ENCODE results near the gene HNF1A. TPM values are rescaled to one million over a fixed set of nuclear protein-coding genes. Genes with fewer than 3 reads are reported as not detected.
A peak's percentile ranks its signal among the peaks of the same experiment; 100 is the strongest.

Gene HNF1A
- total and polyA plus RNA-seq, 9 of the 15 experiments (the other 6 are each of a cell fraction or from before 2014, with no cell fraction given): not detected

GRCh38 chr12:121017966-121018491, 39.7 kb downstream of the HNF1A start (continued):
- TF ChIP-seq PREB (CRISPR knock-in tag; IDR thresholded peaks at IDR 0.05) (no peak), RCOR1 (IDR thresholded peaks at IDR 0.05; ENCODE audit: borderline replicate concordance in 1 of 2, low read depth in 2 of 2, low read length in 2 of 2) (no peak), POLR2AphosphoS2 (IDR thresholded peaks at IDR 0.05; ENCODE audit: low read length) (no peak), FOXK2 (conservative IDR thresholded peaks at IDR 0.05 in 1 of 2, IDR thresholded peaks at IDR 0.05 in 1 of 2; ENCODE audit: low read depth in 2 of 2) (peak; percentile 74 to 86), ZNF655 (CRISPR knock-in tag; IDR thresholded peaks at IDR 0.05) (no peak), EP400 (IDR thresholded peaks at IDR 0.05) (peak; percentile 49), HBP1 (CRISPR knock-in tag; IDR thresholded peaks at IDR 0.05) (peak; percentile 86; the same call in 1 of the 2 replicates), PBX2 (CRISPR knock-in tag; IDR thresholded peaks at IDR 0.05; ENCODE audit: low read depth) (no peak), PBX2 (tag; conservative IDR thresholded peaks at IDR 0.05; ENCODE audit: low read depth) (peak; percentile 74), PCBP2 (IDR thresholded peaks at IDR 0.05; ENCODE audit: low read depth, low read length, poor library complexity, severe bottlenecking) (no peak), ZNF316 (IDR thresholded peaks at IDR 0.05) (peak; percentile 25; the same call in 1 of the 2 replicates), SREBF1 (IDR thresholded peaks at IDR 0.05; ENCODE audit: borderline replicate concordance, low read depth, low read length) (no peak), NR2C1 (IDR thresholded peaks at IDR 0.05) (no peak), NR2C1 (tag; IDR thresholded peaks at IDR 0.05) (peak; percentile 95), MTA1 (IDR thresholded peaks at IDR 0.05; ENCODE audit: borderline replicate concordance) (no peak), RFX1 (IDR thresholded peaks at IDR 0.05) (no peak), AFF4 (CRISPR knock-in tag; IDR thresholded peaks at IDR 0.05) (0 out of 2 replicates have a peak, but pooled peaks have one; percentile 19), PHF20 (IDR thresholded peaks at IDR 0.05; ENCODE audit: partially characterized antibody) (no peak), TAL1 (IDR thresholded peaks at IDR 0.05) (peak; percentile 16; the same call in 1 of the 2 replicates)

Data from K562 (cell line).